ENCODE data around the gene ICE1.

DNA sequence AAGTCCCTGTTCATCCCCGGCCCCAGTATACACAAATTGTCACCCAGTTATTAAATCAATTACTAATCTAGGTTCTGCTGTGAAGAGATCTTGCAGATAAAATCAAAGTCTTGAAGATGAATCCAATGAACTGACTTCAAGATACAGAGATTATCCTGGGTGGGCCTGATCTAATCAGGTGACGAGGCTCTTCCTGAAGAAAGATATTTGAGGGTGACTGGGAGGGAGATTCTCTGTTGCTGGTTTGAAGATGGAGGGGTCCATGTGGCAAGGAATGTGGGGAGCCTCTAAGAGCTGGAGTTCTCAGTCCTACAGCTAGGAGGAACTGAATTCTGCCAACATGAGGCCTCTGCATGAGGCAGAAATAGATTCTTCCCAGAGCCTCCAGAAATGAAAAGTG, 36.1 kb upstream of the ICE1 start:
- TF ChIP-seq, protein P1, sequence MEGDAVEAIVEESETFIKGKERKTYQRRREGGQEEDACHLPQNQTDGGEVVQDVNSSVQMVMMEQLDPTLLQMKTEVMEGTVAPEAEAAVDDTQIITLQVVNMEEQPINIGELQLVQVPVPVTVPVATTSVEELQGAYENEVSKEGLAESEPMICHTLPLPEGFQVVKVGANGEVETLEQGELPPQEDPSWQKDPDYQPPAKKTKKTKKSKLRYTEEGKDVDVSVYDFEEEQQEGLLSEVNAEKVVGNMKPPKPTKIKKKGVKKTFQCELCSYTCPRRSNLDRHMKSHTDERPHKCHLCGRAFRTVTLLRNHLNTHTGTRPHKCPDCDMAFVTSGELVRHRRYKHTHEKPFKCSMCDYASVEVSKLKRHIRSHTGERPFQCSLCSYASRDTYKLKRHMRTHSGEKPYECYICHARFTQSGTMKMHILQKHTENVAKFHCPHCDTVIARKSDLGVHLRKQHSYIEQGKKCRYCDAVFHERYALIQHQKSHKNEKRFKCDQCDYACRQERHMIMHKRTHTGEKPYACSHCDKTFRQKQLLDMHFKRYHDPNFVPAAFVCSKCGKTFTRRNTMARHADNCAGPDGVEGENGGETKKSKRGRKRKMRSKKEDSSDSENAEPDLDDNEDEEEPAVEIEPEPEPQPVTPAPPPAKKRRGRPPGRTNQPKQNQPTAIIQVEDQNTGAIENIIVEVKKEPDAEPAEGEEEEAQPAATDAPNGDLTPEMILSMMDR (conservative IDR thresholded peaks at IDR 0.05; ENCODE audit: low read depth, low read length), result no peak
- TF ChIP-seq, protein P2, sequence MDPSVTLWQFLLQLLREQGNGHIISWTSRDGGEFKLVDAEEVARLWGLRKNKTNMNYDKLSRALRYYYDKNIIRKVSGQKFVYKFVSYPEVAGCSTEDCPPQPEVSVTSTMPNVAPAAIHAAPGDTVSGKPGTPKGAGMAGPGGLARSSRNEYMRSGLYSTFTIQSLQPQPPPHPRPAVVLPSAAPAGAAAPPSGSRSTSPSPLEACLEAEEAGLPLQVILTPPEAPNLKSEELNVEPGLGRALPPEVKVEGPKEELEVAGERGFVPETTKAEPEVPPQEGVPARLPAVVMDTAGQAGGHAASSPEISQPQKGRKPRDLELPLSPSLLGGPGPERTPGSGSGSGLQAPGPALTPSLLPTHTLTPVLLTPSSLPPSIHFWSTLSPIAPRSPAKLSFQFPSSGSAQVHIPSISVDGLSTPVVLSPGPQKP (IDR thresholded peaks at IDR 0.05; ENCODE audit: borderline replicate concordance, low read depth, low read length), result no peak
- TF ChIP-seq RAD21 (IDR thresholded peaks at IDR 0.05; ENCODE audit: low read length), result no peak
- no peak for TF ChIP-seq POLR2A (IDR thresholded peaks at IDR 0.05; ENCODE audit: low read depth, low read length)
